Adrenal gland (tissue), 5 donors: Measurements from ENCODE around the gene SCYGR2.

ENCODE experiments used
- POLR2A ChIP-seq, 2 donors: fragments of 450-650 bp; IDR thresholded peaks; one replicate each; pipeline ENCODE4 v1.6.1; 2017; ENCODE audit warnings: antibody characterized with exemption in 2 of 2, mild to moderate bottlenecking in 2 of 2, moderate library complexity in 1 of 2
- TF ChIP-seq, protein P1 (sequence below), 6 experiments: fragments of 450-650 bp in 4 of 6; fragments of 200-600 bp in 2 of 6; sonication (generic) in 1 of 6; IDR thresholded peaks; 1 replicate in 5 of 6; 2 replicates in 1 of 6; pipeline versions ENCODE4 v1.5.1 to v1.8.0; 2016 to 2021; ENCODE audit warnings: antibody characterized with exemption in 6 of 6, mild to moderate bottlenecking in 2 of 6, moderate library complexity in 1 of 6
- donor health status: DM: no; HTN: no; CAD: no.

DNA sequence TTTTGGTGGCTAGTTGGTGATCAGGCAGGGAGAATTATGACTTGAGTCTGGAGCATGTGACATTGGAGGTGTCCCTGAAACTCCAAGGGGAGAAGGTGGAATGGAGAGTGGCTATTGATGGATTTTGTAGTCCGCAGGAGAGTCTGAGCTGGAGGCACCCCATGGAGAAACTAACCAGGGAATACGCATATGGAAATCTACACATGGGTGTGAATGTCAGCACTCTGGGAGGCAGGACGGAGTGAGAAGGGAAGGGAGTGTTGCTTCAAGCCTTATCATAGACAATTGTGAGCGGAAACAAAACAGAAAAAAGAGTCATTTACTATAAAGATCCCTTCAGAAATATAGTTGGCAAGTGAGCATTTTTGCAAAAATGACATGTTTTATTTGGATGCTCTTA, 17.9 kb downstream of the SCYGR2 start:
- TF ChIP-seq, protein P1, sequence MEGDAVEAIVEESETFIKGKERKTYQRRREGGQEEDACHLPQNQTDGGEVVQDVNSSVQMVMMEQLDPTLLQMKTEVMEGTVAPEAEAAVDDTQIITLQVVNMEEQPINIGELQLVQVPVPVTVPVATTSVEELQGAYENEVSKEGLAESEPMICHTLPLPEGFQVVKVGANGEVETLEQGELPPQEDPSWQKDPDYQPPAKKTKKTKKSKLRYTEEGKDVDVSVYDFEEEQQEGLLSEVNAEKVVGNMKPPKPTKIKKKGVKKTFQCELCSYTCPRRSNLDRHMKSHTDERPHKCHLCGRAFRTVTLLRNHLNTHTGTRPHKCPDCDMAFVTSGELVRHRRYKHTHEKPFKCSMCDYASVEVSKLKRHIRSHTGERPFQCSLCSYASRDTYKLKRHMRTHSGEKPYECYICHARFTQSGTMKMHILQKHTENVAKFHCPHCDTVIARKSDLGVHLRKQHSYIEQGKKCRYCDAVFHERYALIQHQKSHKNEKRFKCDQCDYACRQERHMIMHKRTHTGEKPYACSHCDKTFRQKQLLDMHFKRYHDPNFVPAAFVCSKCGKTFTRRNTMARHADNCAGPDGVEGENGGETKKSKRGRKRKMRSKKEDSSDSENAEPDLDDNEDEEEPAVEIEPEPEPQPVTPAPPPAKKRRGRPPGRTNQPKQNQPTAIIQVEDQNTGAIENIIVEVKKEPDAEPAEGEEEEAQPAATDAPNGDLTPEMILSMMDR (IDR thresholded peaks at IDR 0.05) = no peak
- no peak for TF ChIP-seq POLR2A (IDR thresholded peaks at IDR 0.05)
